Glomerular endothelial cell (primary cell): ENCODE data around the gene LMO7. TPM values are rescaled to one million over a fixed set of nuclear protein-coding genes. Genes with fewer than 3 reads are reported as not detected.

Source experiments
- DNase-seq: peaks from one replicate; pipeline ENCODE4 v3.0.0-alpha.2; 2011; ENCODE audit warnings: low read depth, low spot score; ENCODE audit errors: extremely low read depth
- total RNA-seq: library from RNA; depleted of rRNA; stranded (reverse); fragments of >200 nt; gene quantifications from 2 replicates; pipeline ENCODE4 v1.2.3, GENCODE V29; 2015

LMO7 gene
- total RNA-seq, result 12.3 and 58.0 TPM in 2 replicates

- no peak for DNase-seq
Observed at GRCh38 chr13:75635828-75636435, at the start of gene LMO7. LMO7 (plus strand) TSS chr13:75636330; CDS start chr13:75636658, 328 bp downstream.

- no peak for DNase-seq
Observed at GRCh38 chr13:75587679-75588078, 48.5 kb upstream of the LMO7 start.

- no peak for DNase-seq
Observed at GRCh38 chr13:75596657-75597182, 39.4 kb upstream of the LMO7 start.

- no peak for DNase-seq
Observed at GRCh38 chr13:75600371-75600770, 35.8 kb upstream of the LMO7 start.

GRCh38 chr13:75603038-75603437 is 33.1 kb upstream of the LMO7 start:
- DNase-seq, result no peak

- DNase-seq, result no peak
Observed at GRCh38 chr13:75607447-75607846, 28.7 kb upstream of the LMO7 start.

- no peak for DNase-seq
Observed at GRCh38 chr13:75610466-75610865, 25.7 kb upstream of the LMO7 start.

GRCh38 chr13:75612354-75612753 is 23.8 kb upstream of the LMO7 start:
- no peak for DNase-seq

GRCh38 chr13:75617230-75617629 is 18.9 kb upstream of the LMO7 start:
- DNase-seq, result no peak

GRCh38 chr13:75618308-75618707 is 17.8 kb upstream of the LMO7 start:
- DNase-seq, result no peak

- no peak for DNase-seq
Observed at GRCh38 chr13:75620020-75620419, 16.1 kb upstream of the LMO7 start.

GRCh38 chr13:75621147-75621546 is 15.0 kb upstream of the LMO7 start:
- no peak for DNase-seq

GRCh38 chr13:75628801-75629200 is 7.3 kb upstream of the LMO7 start:
- DNase-seq, result no peak

- no peak for DNase-seq
Observed at GRCh38 chr13:75633285-75633684, 2.8 kb upstream of the LMO7 start.

GRCh38 chr13:75635101-75635827 is 866 bp upstream of the LMO7 start:
- no peak for DNase-seq

- no peak for DNase-seq
Observed at GRCh38 chr13:75636436-75637180, 478 bp downstream of the LMO7 start.

GRCh38 chr13:75637181-75637750 is 1.1 kb downstream of the LMO7 start:
- no peak for DNase-seq

- no peak for DNase-seq
Observed at GRCh38 chr13:75639454-75639853, 3.3 kb downstream of the LMO7 start.

GRCh38 chr13:75641026-75641425 is 4.9 kb downstream of the LMO7 start:
- no peak for DNase-seq

GRCh38 chr13:75643182-75643581 is 7.1 kb downstream of the LMO7 start:
- no peak for DNase-seq

- DNase-seq, result no peak
Observed at GRCh38 chr13:75643693-75644092, 7.6 kb downstream of the LMO7 start.
